H9 (cell line): ENCODE results near the gene SH3PXD2B. TPM values are rescaled to one million over a fixed set of nuclear protein-coding genes. Genes with fewer than 3 reads are reported as not detected.

Experiments used
- DNase-seq: peaks from one replicate; pipeline ENCODE4 v3.0.0-alpha.2; 2017
- H2AFZ ChIP-seq: one replicate; pipeline ENCODE4 v1.6.1; 2013; ENCODE audit warnings: mild to moderate bottlenecking, low read length, control low read depth, moderate library complexity
- H2AK5ac ChIP-seq: 2 replicates; pipeline ENCODE4 v1.6.1; 2013; ENCODE audit warnings: low read length, control low read depth, mixed read lengths; ENCODE audit not compliant: insufficient read length
- H2BK120ac ChIP-seq: one replicate; pipeline ENCODE4 v1.6.1; 2013; ENCODE audit warnings: low read depth, mild to moderate bottlenecking, low read length, control low read depth, inconsistent platforms; ENCODE audit not compliant: poor library complexity, severe bottlenecking
- H2BK12ac ChIP-seq: 2 replicates; pipeline ENCODE4 v1.6.1; 2013; ENCODE audit warnings: low read length, control low read depth, mixed read lengths, low read depth; ENCODE audit not compliant: insufficient read length
- H2BK15ac ChIP-seq: 2 replicates; pipeline ENCODE4 v1.6.1; 2013; ENCODE audit warnings: low read depth, low read length, control low read depth
- H2BK20ac ChIP-seq: one replicate; pipeline ENCODE4 v1.6.1; 2013; ENCODE audit warnings: low read depth, mild to moderate bottlenecking, low read length, control low read depth, inconsistent platforms; ENCODE audit not compliant: poor library complexity, severe bottlenecking
- H2BK5ac ChIP-seq: 2 replicates; pipeline ENCODE4 v1.6.1; 2013; ENCODE audit warnings: low read length, control low read depth, mixed read lengths; ENCODE audit not compliant: insufficient read length
- H3K14ac ChIP-seq: 2 replicates; pipeline ENCODE4 v1.6.1; 2013; ENCODE audit warnings: low read length, control low read depth; ENCODE audit not compliant: insufficient read depth
- H3K18ac ChIP-seq: 2 replicates; pipeline ENCODE4 v1.6.1; 2013; ENCODE audit warnings: low read depth, mild to moderate bottlenecking, mixed read lengths, low read length, control low read depth; ENCODE audit not compliant: insufficient read length
- H3K23ac ChIP-seq: 2 replicates; pipeline ENCODE4 v1.6.1; 2013; ENCODE audit warnings: low read length, control low read depth, mixed read lengths, low read depth; ENCODE audit not compliant: insufficient read length
- H3K23me2 ChIP-seq: 2 replicates; pipeline ENCODE4 v1.6.1; 2013; ENCODE audit warnings: low read depth, mild to moderate bottlenecking, mixed read lengths, low read length, control low read depth; ENCODE audit not compliant: insufficient read length, poor library complexity, severe bottlenecking
- H3K27ac ChIP-seq: 2 replicates; pipeline ENCODE4 v1.5.1; 2013; ENCODE audit warnings: low read length, control low read depth, mixed read lengths, low read depth; ENCODE audit not compliant: insufficient read length
- H3K27me3 ChIP-seq: 2 replicates; pipeline ENCODE4 v1.6.1; 2013; ENCODE audit warnings: low read length, control low read depth, inconsistent platforms; ENCODE audit not compliant: insufficient read depth
- H3K4ac ChIP-seq: 2 replicates; pipeline ENCODE4 v1.6.1; 2013; ENCODE audit warnings: low read depth, mild to moderate bottlenecking, control low read depth, inconsistent platforms, low read length, moderate library complexity
- H3K4me1 ChIP-seq: 2 replicates; pipeline ENCODE4 v1.6.1; 2013; ENCODE audit warnings: low read length, control low read depth, inconsistent platforms; ENCODE audit not compliant: insufficient read depth
- H3K4me2 ChIP-seq: 2 replicates; pipeline ENCODE4 v1.6.1; 2013; ENCODE audit warnings: low read length, control low read depth, mixed read lengths; ENCODE audit not compliant: insufficient read length, insufficient read depth
- H3K56ac ChIP-seq: 2 replicates; pipeline ENCODE4 v1.6.1; 2013; ENCODE audit warnings: low read depth, mild to moderate bottlenecking, mixed read lengths, low read length, control low read depth; ENCODE audit not compliant: insufficient read length
- H3K79me1 ChIP-seq: 2 replicates; pipeline ENCODE4 v1.6.1; 2013; ENCODE audit warnings: low read depth, mild to moderate bottlenecking, moderate library complexity, low read length, control low read depth, inconsistent platforms; ENCODE audit not compliant: insufficient read depth, poor library complexity, severe bottlenecking
- H3K79me2 ChIP-seq: 2 replicates; pipeline ENCODE4 v1.6.1; 2013; ENCODE audit warnings: low read length, control low read depth, inconsistent platforms; ENCODE audit not compliant: insufficient read depth
- H3K9ac ChIP-seq: 2 replicates; pipeline ENCODE4 v1.6.1; 2013; ENCODE audit warnings: low read length, control low read depth, mixed read lengths; ENCODE audit not compliant: insufficient read length; ENCODE audit errors: extremely low read depth
- H3K9me3 ChIP-seq: one replicate; pipeline ENCODE4 v1.6.1; 2013; ENCODE audit warnings: low read depth, low read length, inconsistent platforms; ENCODE audit not compliant: control insufficient read depth
- H3T11ph ChIP-seq: one replicate; pipeline ENCODE4 v1.6.1; 2013; ENCODE audit warnings: mild to moderate bottlenecking, low read length, control low read depth, inconsistent platforms
- H4K20me1 ChIP-seq: one replicate; pipeline ENCODE4 v1.6.1; 2013; ENCODE audit not compliant: control insufficient read depth, insufficient read length, insufficient read depth
- H4K5ac ChIP-seq: 2 replicates; pipeline ENCODE4 v1.6.1; 2013; ENCODE audit warnings: low read depth, mild to moderate bottlenecking, mixed read lengths, low read length, control low read depth; ENCODE audit not compliant: insufficient read length
- H4K8ac ChIP-seq: replicated peaks from 2 replicates; pipeline ENCODE4 v1.6.1; 2013; ENCODE audit warnings: low read length, control low read depth, mixed read lengths, low read depth; ENCODE audit not compliant: insufficient read length
- H4K91ac ChIP-seq: 2 replicates; pipeline ENCODE4 v1.6.1; 2013; ENCODE audit warnings: low read depth, mild to moderate bottlenecking, moderate library complexity, mixed read lengths, low read length, control low read depth; ENCODE audit not compliant: insufficient read length
- H3K27ac Mint-ChIP-seq, 3 experiments: 2 replicates in 2 of 3; 3 replicates in 1 of 3; pipeline ENCODE4 v1.8.0; 2020 to 2021; ENCODE audit warnings: mixed read lengths in 3 of 3, mild to moderate bottlenecking in 1 of 3, moderate library complexity in 1 of 3
- H3K27me3 Mint-ChIP-seq: 2 replicates; pipeline ENCODE4 v1.8.0; 2021; ENCODE audit warnings: low read depth, mild to moderate bottlenecking, moderate library complexity, mixed read lengths
- H3K36me3 Mint-ChIP-seq, 3 experiments: 2 replicates in 2 of 3; 3 replicates in 1 of 3; pipeline ENCODE4 v1.8.0; 2020 to 2021; ENCODE audit warnings: low read depth in 3 of 3, mixed read lengths in 3 of 3; ENCODE audit not compliant: insufficient read depth in 1 of 3
- H3K4me1 Mint-ChIP-seq, 2 experiments: 2 replicates each; pipeline ENCODE4 v1.8.0; 2020; ENCODE audit warnings: mixed read lengths in 2 of 2
- H3K4me3 Mint-ChIP-seq, 2 experiments: 2 replicates in 1 of 2; 3 replicates in 1 of 2; pipeline ENCODE4 v1.8.0; 2020 to 2021; ENCODE audit warnings: mild to moderate bottlenecking in 2 of 2, mixed read lengths in 2 of 2, moderate library complexity in 1 of 2
- H3K9me3 Mint-ChIP-seq, 2 experiments: 2 replicates in 1 of 2; 3 replicates in 1 of 2; pipeline ENCODE4 v1.8.0; 2020; ENCODE audit warnings: mild to moderate bottlenecking in 2 of 2, mixed read lengths in 2 of 2, moderate library complexity in 1 of 2
- CTCF ChIP-seq: fragments of 200-600 bp; sonication (generic); conservative IDR thresholded peaks from 3 replicates; pipeline ENCODE4 v1.8.0; 2021; ENCODE audit warnings: antibody characterized with exemption, mild to moderate bottlenecking
- WGBS: extraction: QIAGEN DNeasy Blood & Tissue Kit; methylation state at CpG from one replicate; pipeline ENCODE4 v1.1.7; 2013; ENCODE audit warnings: missing lambda C conversion rate, low lambda C conversion rate, mixed read lengths; ENCODE audit not compliant: insufficient read length; ENCODE audit errors: extremely low coverage; 5-methylcytosine and 5-hydroxymethylcytosine counted together
- total RNA-seq: library from RNA; stranded (reverse); gene quantifications from 2 replicates; pipeline ENCODE4 v1.2.1, GENCODE V29; 2021

SH3PXD2B gene
- total RNA-seq, 1 experiment from 2014 or later = 49.0 TPM

- H3K4me2 ChIP-seq = no peak overlapping the region
- no peaks in the 10 kb centered on the region for H3K27me3 ChIP-seq
- H3K23ac ChIP-seq = no peak overlapping the region
- TF ChIP-seq CTCF = no peak
- no peak overlapping the region for H2BK12ac ChIP-seq
- H2AFZ ChIP-seq = no peak overlapping the region
- H4K20me1 ChIP-seq = peaks cover 3% of the 10 kb centered on the region
- 0 out of 2 replicates have a peak, but pooled peaks cover under 1% of the 10 kb centered on the region for H3K79me2 ChIP-seq
- no peak overlapping the region for H2BK120ac ChIP-seq
- H3T11ph ChIP-seq = no peak overlapping the region
- no peak for DNase-seq
- no peak overlapping the region for H2BK15ac ChIP-seq
- H3K9me3 ChIP-seq = no peaks in the 10 kb centered on the region
- H3K27ac ChIP-seq = no peak overlapping the region
- H3K14ac ChIP-seq = no peak overlapping the region
- no peaks in the 10 kb centered on the region for H3K23me2 ChIP-seq
- H3K9ac ChIP-seq = no peak overlapping the region
- H4K91ac ChIP-seq = no peak overlapping the region
- Mint-ChIP-seq H3K4me3 (no peak overlapping the region), H3K27ac (no peak overlapping the region), H3K27me3 (no peaks in the 10 kb centered on the region), H3K9me3 (no peaks in the 10 kb centered on the region), H3K4me1 (peaks cover 2 to 7% of the 10 kb centered on the region in 2 experiments; a peak in 1 of 4 replicates), H3K36me3 (peaks cover 0 to 17% (median 6%) of the 10 kb centered on the region in 3 experiments; a peak in 4 of 7 replicates)
- no peak overlapping the region for H3K56ac ChIP-seq
- peaks cover 3% of the 10 kb centered on the region for H3K79me1 ChIP-seq
- WGBS = no CpG with 5 or more reads among the region's 7 CpGs
- no peak overlapping the region for H2AK5ac ChIP-seq
- H3K4ac ChIP-seq = no peak overlapping the region
- H3K18ac ChIP-seq = no peak overlapping the region
- H2BK20ac ChIP-seq = no peak overlapping the region
- no peak overlapping the region for H4K8ac ChIP-seq
- H3K4me1 ChIP-seq = no peaks in the 10 kb centered on the region
- no peak overlapping the region for H4K5ac ChIP-seq
- H2BK5ac ChIP-seq = no peak overlapping the region
Observed at GRCh38 chr5:172433513-172433912, 20.8 kb downstream of the SH3PXD2B start.
